ENCODE data around the gene RPL36. TPM values are rescaled to one million over a fixed set of nuclear protein-coding genes. Genes with fewer than 3 reads are reported as not detected.
"Not testable (repeated sequence)": the region's sequence is repeated elsewhere in the genome, so short reads cannot be mapped to it uniquely, and the experiment has no call there.

RPL36 gene
- polyA plus RNA-seq, 4 donors: 484 to 769 (median 619) TPM

DNA sequence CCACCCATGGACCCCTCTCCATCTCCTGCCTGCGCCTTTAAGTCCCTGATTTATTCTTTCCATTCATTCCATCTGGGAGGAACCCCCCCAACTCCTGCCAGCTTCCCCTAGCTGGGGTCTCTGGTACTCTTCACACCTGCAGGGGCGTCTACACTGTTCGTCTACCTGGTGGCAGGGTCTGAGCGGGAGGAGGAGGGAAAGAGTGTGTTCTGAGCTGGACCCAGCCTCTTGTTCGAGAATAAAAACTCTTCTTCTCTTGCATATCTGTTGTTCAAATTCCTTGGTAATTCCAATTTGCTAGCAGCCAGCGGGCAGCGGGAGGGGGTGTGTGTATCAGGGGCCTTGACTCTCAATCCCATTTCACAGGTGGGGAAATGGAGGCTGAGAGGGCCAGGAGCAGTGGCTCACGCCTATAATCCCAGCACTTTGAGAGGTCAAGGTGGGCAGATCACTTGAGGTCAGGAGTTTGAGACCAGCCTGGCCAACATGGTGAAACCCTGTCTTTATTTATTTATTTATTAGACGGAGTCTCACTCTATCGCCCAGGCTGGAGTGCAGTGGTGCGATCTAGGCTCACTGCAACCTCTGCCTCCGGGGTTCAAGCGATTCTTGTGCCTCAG lies 1.7 kb upstream of the RPL36 start:
- DNase-seq (ENCODE audit: low read depth in 4 of 4, low spot score in 3 of 4): not testable (repeated sequence)

DNA sequence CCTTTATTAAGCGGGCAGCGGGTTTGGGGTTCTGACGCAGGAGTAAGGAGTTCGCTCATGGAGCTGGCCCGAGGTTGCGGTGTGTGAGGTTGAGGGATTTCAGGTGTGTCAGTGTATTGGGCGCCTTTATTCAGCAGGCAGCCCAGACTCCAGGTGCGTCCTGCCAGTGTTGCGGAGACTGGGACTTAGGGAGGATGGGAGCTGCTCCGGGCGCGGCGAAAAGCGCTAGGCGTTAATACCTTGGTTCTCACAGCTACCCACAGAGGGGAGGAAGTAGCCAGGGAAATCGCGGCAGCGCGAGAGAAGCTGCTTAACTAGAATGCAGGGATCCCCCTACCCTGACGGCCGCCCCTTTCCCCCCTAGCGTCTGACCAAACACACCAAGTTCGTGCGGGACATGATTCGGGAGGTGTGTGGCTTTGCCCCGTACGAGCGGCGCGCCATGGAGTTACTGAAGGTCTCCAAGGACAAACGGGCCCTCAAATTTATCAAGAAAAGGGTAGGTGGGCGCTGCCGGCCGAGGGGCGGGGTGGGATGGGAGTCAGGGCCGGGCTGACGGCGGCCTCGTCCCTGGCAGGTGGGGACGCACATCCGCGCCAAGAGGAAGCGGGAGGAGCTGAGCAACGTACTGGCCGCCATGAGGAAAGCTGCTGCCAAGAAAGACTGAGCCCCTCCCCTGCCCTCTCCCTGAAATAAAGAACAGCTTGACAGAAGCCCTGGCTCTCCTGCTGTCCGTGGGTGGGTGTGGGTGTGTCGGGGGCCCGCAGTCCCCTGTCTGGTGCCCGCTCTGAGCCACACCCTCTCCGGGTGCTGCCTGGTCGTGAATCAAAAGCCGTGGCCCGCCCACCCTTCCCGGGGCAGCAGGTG lies 1.1 kb downstream of the RPL36 start:
- DNase-seq (ENCODE audit: low read depth in 4 of 4, low spot score in 3 of 4): no peak

DNA sequence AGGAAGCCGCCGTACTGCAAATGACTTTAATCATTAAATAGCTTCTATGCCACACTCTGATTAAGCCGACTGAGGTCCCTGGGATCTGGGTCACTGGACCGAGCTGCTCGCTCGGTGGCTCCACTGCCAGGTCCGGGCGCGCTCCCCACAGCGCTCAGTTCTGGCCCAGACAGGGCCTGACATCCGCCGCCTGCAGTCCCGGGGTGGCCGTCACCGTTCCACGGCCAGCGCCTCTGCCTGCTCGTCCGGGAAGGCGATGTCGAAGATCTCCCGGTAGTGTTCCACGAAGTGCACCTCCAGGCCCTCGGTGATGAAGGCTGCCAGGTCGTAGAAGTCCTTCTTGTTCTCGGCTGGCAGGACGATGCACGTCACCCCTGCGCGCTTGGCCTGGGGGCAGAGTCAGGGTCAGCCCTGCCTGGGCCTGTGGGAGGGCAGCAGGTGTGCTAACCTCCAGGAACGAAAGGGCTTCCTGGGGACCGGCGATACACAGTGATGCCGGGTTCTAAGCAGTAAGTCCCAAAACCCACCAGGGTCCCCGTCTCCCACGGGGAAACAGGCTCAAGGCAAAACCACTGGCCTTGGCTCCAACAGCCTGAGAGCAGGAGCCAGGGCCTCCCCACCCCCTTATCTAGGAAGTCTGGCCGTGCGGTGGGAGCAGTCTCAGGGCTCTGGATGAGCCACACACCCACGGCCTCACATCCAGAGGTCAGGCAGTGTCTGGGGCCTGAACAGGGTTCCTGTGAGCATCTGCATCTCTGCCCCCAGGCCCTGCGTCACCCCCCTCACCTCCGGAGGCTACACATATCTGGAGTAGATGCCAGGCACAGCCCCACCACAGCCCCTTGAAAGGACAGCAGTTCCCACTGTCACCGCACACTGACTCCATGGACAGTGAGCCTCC lies 2.0 kb downstream of the RPL36 start:
- no peak for DNase-seq (ENCODE audit: low read depth in 4 of 4, low spot score in 3 of 4)

DNA sequence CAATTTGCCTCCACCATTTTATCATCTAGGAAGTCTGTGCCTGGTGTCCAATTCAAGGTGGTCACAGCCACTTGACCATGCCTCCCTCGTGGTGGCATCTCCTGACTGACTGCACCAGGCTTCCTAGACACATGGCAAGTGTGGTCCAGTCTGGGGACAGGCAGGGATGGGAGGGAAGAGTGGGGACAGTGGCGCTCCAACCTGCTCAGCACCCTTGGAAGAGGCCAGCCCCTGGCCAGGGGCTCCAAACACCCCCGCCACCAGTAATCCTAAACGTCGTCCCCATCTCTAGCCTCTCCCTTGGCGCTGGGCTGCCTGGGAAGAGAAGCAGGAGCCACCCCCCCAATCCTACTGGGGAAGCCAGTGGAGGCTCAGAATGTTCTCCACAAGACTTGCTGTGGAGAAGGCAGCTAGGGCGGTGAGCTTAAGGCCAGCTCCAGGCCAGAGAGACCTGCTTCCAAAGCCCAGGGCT lies 2.7 kb downstream of the RPL36 start:
- DNase-seq (ENCODE audit: low read depth in 4 of 4, low spot score in 3 of 4): no peak

DNA sequence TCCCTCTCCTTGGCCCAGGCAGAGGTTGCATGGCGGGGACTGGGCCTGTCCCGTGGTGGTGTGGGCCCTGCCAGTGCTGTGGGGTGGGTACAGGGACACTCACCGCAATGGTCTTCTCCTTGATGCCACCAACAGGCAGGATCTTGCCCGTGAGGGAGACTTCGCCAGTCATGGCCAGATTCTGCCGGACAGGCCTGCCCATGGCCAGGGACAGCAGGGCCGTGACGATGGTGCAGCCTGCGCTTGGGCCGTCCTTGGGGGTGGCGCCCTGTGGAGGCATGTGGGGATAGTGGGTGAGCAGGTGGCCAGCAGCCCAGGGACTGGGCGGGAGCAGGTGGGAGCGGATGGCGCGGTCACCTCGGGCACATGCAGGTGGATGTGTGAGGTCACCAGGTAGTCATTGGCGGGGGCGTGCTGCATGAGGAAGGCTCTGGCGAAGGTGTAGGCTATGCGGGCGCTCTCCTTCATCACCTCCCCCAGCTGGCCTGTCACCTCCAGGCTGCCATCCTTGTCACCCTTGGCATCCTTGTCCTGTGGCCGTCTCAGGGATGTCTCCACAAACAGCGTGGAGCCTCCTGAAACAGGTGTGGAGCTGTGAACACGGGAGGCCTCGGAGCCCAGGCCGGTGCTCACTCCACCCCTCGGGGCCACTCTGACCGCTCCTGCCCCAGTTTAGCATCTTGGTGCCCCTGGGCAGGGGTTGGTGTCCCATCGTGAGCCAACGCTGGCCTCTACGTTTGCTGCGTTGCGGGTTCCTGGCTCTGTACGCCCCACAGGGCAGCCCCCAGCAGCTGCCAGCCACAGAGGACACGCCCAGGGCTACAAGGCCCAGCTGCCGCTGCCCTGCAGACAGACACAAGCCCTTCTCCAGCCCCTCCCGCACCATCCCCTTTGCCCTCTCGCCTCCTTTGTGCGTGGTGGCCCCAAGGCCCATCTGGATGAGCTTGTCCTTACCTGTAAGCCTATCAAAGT lies 3.4 kb downstream of the RPL36 start:
- no peak for DNase-seq (ENCODE audit: low read depth in 4 of 4, low spot score in 3 of 4)

DNA sequence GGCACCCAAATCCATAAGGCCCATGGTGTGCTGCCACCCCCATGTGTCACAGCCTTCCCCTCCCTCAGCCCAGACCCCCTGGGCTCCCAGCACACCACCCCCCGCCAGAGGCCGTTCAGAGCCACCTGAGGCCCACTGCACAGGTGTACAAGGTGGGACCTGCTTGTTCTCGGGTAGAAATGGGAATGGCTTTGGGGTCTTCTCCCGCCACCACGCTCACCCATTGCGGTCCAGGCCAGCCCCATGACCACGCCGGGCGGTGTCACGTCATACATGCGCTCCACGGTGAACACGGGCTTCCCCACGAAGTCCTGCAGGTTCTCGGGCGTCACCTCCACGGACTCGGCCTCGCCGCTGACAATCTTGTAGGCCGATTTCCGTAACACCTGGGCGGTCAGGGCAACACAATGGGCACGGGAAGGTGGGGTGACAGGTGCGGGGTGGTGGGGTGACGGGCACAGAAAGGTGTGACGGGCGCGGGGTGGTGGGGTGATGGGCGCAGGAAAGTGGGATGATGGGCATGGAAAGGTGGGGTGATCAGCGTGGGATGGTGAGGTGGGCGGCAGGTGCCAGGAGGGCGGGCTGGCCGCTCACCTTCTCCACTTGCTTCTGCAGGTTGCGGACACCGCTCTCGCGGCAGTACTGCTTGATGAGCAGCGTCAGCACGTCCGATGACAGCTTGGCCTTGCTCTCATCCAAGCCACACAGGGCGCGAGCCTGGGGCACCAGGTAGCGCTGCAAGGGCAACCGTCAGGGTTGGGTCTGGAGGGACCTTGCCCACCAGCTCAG lies 4.3 kb downstream of the RPL36 start:
- no peak for DNase-seq (ENCODE audit: low read depth in 4 of 4, low spot score in 3 of 4)

DNA sequence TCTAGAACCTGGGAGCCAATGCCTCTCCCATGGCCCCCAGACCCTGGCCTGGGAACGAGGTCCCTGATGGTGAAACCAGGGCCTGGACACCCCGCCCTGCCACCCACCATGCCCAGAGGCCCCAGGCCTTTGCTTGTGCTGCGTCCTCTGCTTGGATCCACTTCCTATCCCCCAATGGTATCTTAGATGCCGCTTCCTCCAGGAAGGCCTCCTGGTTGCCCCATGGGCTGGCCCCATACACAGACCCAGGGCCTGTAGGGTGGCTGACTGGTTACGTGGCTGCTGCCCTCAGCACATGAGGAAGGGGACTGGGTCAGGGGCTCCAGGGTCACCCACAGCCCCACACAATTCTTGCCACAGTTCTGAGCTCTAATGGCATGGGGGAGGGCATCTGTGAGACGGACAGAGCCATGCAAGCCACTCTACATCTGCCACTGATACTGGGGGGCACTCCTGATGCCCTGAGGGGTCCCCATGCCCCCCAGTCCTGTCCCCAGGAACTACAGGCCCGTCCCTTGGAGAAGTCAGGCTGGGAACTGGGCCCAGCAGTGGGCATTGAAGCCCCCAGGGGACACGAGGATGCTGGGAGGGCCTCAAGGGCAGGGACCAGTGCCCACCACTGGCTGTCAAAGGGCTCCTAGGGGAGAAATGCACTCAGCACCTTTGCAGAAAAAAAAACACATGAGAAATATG lies 5.0 kb downstream of the RPL36 start:
- no peak for DNase-seq (ENCODE audit: low read depth in 4 of 4, low spot score in 3 of 4)

DNA sequence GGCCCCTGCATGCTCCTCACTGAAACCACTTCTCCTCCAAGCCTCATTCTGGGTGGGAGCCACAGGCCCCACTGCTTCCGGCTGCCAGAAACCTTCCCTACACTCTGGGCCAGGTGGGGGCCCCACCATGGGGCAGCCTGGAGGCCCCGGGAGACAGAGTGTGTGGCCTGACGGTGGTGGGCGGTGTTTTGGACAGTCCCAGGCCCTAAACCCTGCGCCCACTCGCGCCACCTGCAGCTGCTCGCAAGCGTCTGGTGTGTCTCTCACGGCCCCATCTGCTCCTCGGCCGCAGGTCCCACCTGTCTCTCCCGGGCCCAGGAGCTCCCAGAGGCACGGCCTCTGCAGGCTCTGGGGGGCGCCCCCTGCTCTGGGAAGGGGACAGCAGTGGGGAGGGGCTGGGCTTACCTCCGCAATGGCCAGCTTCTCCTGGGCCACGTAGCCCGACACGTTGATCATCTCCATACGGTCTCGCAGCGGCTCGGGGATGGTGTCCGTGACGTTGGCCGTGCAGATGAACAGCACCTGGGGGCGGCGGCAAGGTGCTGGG lies 5.6 kb downstream of the RPL36 start:
- DNase-seq (ENCODE audit: low read depth in 4 of 4, low spot score in 3 of 4): no peak

DNA sequence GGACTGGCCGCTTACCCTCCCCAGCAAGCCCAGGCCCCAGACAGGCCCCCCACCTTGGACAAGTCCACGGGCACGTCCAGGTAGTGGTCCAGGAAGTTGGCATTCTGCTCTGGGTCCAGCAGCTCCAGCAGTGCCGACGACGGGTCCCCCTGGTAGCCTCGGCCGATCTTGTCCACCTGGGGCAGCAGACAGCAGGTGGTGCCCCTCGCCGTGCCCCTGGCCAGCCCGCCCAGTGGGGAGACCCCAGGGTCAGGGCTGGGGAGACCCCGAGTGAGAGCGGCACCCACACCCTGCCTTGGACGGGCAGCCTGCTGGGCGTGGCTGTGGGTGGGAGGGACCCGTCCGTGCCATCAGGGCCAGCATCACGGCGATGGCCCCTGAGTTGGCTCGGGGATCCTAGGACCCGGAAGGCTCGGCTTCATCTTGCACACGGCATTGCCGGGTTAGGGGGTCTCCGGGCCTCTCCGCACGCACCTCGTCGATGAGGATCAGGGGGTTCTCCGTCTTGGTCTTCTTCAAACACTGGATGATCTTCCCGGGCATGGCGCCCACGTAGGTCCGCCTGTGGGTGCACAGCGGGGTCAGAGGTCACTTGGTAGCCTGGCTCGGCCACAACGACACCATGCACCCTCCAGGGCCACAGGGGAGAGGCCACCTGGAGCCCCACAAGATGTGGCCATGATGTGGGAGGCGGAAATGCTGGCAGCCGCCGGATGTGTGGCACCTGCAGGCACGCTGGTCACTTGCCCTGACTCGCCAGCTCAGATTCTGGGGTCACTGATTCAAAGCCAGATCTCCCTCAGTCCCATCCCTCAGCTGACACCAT lies 6.3 kb downstream of the RPL36 start:
- no peak for DNase-seq (ENCODE audit: low read depth in 4 of 4, low spot score in 3 of 4)

DNA sequence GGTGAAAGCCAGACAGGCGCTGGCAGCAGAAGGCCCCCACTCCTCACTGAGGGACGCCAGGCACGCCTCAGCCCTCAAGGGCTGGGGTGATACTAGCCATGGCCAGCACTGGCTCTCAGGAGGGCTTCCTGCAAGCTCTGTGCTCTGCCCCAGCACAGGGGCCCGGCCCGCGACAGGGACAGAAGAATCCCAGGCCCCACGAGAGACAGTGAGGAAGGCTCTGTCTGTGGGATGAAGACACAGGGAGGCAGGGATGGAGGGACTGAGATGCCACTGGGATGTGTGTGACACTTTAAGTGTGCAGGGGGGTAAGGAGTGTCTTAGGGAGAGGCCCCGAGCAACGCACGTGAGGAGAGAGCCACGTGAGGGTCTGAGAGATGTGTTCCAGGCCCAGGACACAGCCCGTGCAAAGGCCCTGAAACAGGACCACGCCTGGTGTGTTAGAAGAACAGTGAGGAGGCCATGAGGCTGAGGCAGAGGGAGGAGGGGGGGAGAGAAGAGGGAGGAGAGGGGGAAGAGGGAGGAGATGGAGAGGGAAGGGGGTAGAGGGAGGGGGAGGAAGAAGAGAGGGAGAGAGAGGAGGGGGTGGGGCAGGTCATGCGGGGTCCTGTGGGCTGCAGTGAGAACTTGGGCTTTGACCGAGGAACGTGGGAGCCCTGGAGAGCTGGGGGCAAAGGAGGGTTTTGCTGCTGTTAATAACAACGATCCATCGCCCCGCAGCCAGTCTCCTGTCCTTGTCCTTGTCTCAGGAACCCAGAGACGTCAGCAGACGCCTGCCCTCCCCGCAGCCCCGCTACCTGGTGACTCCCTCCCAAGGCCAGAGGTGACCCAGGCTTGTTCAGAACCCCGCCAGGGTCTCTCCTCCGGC lies 7.2 kb downstream of the RPL36 start:
- DNase-seq (ENCODE audit: low read depth in 4 of 4, low spot score in 3 of 4): no peak

DNA sequence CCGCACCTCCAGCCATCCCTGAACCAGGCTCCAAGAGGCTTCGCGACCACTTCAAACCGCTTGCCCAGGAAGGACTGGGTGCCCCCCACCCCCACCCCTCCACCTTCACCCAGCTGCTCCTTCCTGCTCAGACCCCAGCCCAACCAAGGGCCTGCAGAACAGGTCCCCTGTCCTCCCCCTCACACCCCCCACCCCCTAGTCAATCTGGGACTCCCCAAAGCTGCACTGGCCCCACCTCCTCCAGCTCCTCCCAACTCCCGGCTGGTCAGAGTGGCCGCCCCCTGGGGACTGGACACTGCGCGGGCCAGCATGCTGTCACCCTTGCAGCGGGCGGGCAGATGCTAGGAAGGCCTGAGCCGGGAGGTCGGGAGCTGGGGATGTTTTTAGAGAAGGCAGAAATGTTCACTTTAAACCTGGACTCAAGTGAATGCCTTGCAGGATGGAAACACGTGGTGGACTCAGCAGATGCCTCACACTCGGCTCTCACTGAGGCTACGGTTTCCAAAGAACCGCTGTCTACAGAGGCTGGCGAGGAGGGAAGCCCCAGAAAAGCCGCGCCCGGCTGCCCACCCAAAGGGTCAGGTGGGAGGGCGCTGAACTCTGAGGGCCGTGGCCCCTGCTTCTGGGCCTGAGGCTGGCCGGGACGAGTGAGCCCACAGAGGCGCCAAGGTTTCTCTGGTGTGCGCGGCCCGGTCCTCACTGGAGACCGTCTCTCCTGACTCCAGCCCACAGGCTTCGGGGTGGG lies 8.0 kb downstream of the RPL36 start:
- no peak for DNase-seq (ENCODE audit: low read depth in 4 of 4, low spot score in 3 of 4)

DNA sequence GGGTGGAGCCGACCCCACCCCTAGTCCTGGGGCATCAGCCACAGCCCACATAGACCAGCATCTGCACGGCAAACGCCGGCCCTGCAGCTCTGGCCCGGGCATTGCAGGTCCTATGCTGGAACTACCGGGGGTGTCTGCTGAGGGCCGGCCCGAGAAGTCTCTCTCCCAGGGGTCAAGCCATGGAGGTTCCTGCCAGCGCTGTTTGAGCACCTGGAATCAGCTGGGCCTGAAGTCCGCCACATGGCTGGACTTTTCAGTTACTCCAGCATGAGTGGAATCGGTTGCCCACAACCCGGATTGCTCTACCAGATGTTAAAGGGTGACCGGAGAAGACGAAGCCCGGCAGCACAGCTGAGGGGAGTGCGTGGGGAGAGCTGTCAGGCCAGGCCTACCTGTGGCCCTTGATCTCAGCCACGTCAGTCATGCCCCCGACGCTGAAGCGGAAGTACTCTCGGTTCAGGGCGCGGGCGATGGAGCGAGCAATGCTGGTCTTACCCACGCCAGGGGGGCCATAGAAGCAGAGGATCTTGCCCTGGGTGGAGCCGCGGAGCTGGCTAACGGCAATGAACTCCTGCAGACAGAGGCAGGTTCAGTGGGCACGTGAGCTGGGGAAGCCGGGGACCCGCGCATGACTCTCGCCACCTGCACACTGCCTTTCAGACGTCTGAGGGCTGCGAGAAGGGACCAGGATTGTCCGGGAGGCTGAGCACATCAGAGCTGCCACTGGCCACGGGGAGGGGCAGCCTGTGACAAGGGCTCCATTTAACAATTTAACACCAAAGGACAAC lies 8.7 kb downstream of the RPL36 start:
- no peak for DNase-seq (ENCODE audit: low read depth in 4 of 4, low spot score in 3 of 4)

DNA sequence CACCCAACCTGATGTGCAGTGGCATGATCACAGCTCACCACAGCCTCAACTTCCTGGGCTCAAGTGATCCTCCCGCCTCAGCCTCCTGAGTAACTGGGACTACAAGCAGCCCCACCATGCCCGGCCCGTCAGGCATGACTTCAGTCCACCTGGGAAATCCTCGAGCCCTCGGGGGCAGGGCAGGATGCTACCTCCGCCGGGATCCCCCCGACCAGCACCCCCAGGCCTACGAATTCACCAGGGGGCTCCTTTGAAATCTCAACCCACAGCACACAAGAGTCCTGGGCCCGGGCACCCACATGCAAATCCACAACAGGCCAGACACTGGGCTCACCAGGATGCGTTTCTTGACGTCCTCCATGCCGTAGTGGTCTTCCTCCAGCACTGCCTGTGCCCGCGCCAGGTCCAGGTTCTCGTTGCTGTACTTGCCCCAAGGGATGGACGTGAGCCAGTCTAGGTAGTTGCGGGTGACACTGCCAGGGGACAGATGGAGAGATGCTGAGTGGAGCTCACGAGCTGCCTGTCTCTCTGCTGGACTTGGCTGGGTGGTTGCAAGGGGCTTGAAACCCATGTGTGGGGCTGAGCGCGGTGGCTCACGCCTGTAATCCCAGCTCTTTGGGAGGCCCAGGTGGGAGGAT lies 10.5 kb downstream of the RPL36 start:
- no peak for DNase-seq (ENCODE audit: low read depth in 4 of 4, low spot score in 3 of 4)

DNA sequence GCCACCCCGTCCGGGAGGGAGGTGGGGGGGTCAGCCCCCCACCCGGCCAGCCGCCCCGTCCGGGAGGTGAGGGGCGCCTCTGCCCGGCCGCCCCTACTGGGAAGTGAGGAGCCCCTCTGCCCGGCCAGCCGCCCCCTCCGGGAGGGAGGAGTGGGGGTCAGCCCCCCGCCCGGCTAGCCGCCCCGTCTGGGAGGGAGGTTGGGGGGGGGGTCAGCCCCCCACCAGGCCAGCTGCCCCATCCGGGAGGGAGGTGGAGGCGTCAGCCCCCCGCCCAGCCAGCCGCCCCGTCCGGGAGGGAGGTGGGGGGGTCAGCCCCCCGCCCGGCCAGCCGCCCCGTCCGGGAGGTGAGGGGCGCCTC lies 11.9 kb downstream of the RPL36 start:
- DNase-seq (ENCODE audit: low read depth in 4 of 4, low spot score in 3 of 4): not testable (repeated sequence)
